Adrenal gland (tissue), 5 donors: ENCODE data around the gene NUP133.

Source experiments
- CTCF ChIP-seq, 6 experiments: fragments of 450-650 bp in 4 of 6; fragments of 200-600 bp in 2 of 6; sonication (generic) in 1 of 6; IDR thresholded peaks; 1 replicate in 5 of 6; 2 replicates in 1 of 6; pipeline versions ENCODE4 v1.5.1 to v1.8.0; 2016 to 2021; ENCODE audit warnings: antibody characterized with exemption in 6 of 6, mild to moderate bottlenecking in 2 of 6, moderate library complexity in 1 of 6
- POLR2A ChIP-seq, 2 donors: fragments of 450-650 bp; IDR thresholded peaks; one replicate each; pipeline ENCODE4 v1.6.1; 2017; ENCODE audit warnings: antibody characterized with exemption in 2 of 2, mild to moderate bottlenecking in 2 of 2, moderate library complexity in 1 of 2
- donor health status: DM: no; HTN: no; CAD: no.

DNA sequence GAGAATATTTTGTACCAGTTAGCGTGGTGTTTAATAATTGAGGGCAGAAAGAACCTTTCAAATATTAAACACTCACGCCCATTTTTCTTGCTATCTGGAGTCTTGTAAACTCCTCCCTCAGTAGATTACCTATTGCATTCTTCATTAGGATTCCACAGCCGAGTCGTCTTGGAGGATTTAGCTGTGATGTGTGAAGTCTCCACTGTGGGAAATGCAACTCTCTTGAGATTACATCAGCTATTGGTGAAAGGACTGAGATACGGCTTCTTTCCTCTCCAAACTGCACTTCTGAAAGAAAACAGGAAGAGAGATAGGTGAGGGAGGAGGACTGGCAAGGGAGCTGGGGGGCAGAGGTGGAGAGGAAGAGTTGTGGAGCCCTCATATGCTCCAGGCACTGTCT is 110.4 kb downstream of the NUP133 start:
- TF ChIP-seq CTCF (IDR thresholded peaks at IDR 0.05) (no peak), POLR2A (IDR thresholded peaks at IDR 0.05) (no peak)
